ENCODE data around the gene TGFBR3.

The TGFBR3 gene

GRCh38 chr1:91765880-91766443 is 120.0 kb downstream of the TGFBR3 start:
- TF ChIP-seq POLR2AphosphoS5 (IDR thresholded peaks at IDR 0.05; ENCODE audit: low read depth, low read length) (no peak), SIN3A (IDR thresholded peaks at IDR 0.05; ENCODE audit: borderline replicate concordance, insufficient read depth, low read length) (no peak), REST (IDR thresholded peaks at IDR 0.05; ENCODE audit: insufficient read depth in 1 of 2, low read depth in 2 of 2, low read length in 2 of 2) (no peak), TAF1 (IDR thresholded peaks at IDR 0.05; ENCODE audit: borderline replicate concordance, insufficient read depth, low read length) (no peak), FOXP2 (optimal IDR thresholded peaks at IDR 0.05; ENCODE audit: borderline replicate concordance, extremely low read depth, extremely low read length, insufficient read depth) (no peak)

- no peak for TF ChIP-seq REST (IDR thresholded peaks at IDR 0.05; ENCODE audit: insufficient read depth in 1 of 2, low read depth in 2 of 2, low read length in 2 of 2)
- TF ChIP-seq POLR2AphosphoS5 (IDR thresholded peaks at IDR 0.05; ENCODE audit: low read depth, low read length) = no peak
- TF ChIP-seq SIN3A (IDR thresholded peaks at IDR 0.05; ENCODE audit: borderline replicate concordance, insufficient read depth, low read length) = no peak
- no peak for TF ChIP-seq TAF1 (IDR thresholded peaks at IDR 0.05; ENCODE audit: borderline replicate concordance, insufficient read depth, low read length)
- TF ChIP-seq FOXP2 (optimal IDR thresholded peaks at IDR 0.05; ENCODE audit: borderline replicate concordance, extremely low read depth, extremely low read length, insufficient read depth) = no peak
These were observed 120.7 kb downstream of the TGFBR3 start for GRCh38 chr1:91765293-91765692.

GRCh38 chr1:91764471-91765115 is 121.4 kb downstream of the TGFBR3 start:
- TF ChIP-seq SIN3A (IDR thresholded peaks at IDR 0.05; ENCODE audit: borderline replicate concordance, insufficient read depth, low read length) = no peak
- TF ChIP-seq FOXP2 (optimal IDR thresholded peaks at IDR 0.05; ENCODE audit: borderline replicate concordance, extremely low read depth, extremely low read length, insufficient read depth) = no peak
- TF ChIP-seq POLR2AphosphoS5 (IDR thresholded peaks at IDR 0.05; ENCODE audit: low read depth, low read length) = no peak
- no peak for TF ChIP-seq TAF1 (IDR thresholded peaks at IDR 0.05; ENCODE audit: borderline replicate concordance, insufficient read depth, low read length)
- TF ChIP-seq REST (IDR thresholded peaks at IDR 0.05; ENCODE audit: insufficient read depth in 1 of 2, low read depth in 2 of 2, low read length in 2 of 2) = no peak

GRCh38 chr1:91763252-91763651 is 122.7 kb downstream of the TGFBR3 start:
- TF ChIP-seq SIN3A (IDR thresholded peaks at IDR 0.05; ENCODE audit: borderline replicate concordance, insufficient read depth, low read length) (no peak), TAF1 (IDR thresholded peaks at IDR 0.05; ENCODE audit: borderline replicate concordance, insufficient read depth, low read length) (no peak), REST (IDR thresholded peaks at IDR 0.05; ENCODE audit: insufficient read depth in 1 of 2, low read depth in 2 of 2, low read length in 2 of 2) (no peak)
